Endothelial cell (in vitro differentiated cells): ENCODE results near the gene STIM1. TPM values are rescaled to one million over a fixed set of nuclear protein-coding genes. Genes with fewer than 3 reads are reported as not detected.

Experiments
- DNase-seq: peaks from one replicate; pipeline ENCODE4 v3.0.0; 2021; ENCODE audit warnings: low spot score
- H3K27ac Mint-ChIP-seq: one replicate; pipeline ENCODE4 v1.8.0; 2021; ENCODE audit warnings: mixed read lengths, inconsistent platforms; ENCODE audit not compliant: unreplicated experiment
- H3K27me3 Mint-ChIP-seq: one replicate; pipeline ENCODE4 v1.8.0; 2021; ENCODE audit warnings: mild to moderate bottlenecking, moderate library complexity, mixed read lengths, inconsistent platforms; ENCODE audit not compliant: unreplicated experiment
- H3K36me3 Mint-ChIP-seq: one replicate; pipeline ENCODE4 v1.8.0; 2021; ENCODE audit warnings: mild to moderate bottlenecking, low read depth, mixed read lengths, inconsistent platforms; ENCODE audit not compliant: unreplicated experiment
- H3K4me1 Mint-ChIP-seq: one replicate; pipeline ENCODE4 v1.8.0; 2021; ENCODE audit warnings: mild to moderate bottlenecking, mixed read lengths, inconsistent platforms; ENCODE audit not compliant: unreplicated experiment
- H3K4me3 Mint-ChIP-seq: one replicate; pipeline ENCODE4 v1.8.0; 2021; ENCODE audit warnings: mild to moderate bottlenecking, mixed read lengths, inconsistent platforms; ENCODE audit not compliant: unreplicated experiment
- H3K9me3 Mint-ChIP-seq: one replicate; pipeline ENCODE4 v1.8.0; 2021; ENCODE audit warnings: mixed read lengths, inconsistent platforms; ENCODE audit not compliant: unreplicated experiment
- CTCF ChIP-seq: fragments of 200-600 bp; sonication (generic); IDR thresholded peaks from one replicate; pipeline ENCODE4 v1.5.0; 2021; ENCODE audit warnings: antibody characterized with exemption; ENCODE audit not compliant: unreplicated experiment
- total RNA-seq: library from RNA; stranded (reverse); fragmentation: NEBNext Ultra II Directional; extraction: Animal tissue kit (Norgen Biotek cat#: 25700); gene quantifications from one replicate; pipeline ENCODE4 v1.2.1, GENCODE V29; 2021; ENCODE audit not compliant: unreplicated experiment

Gene STIM1
- total RNA-seq, 1 donor from 2014 or later: 35.9 TPM

GRCh38 chr11:3853899-3854659 is 1.4 kb upstream of the STIM1 start:
- H3K9me3 Mint-ChIP-seq: peaks cover 4% of the 10 kb centered on the region
- peaks cover 30% of the 10 kb centered on the region for H3K4me1 Mint-ChIP-seq
- H3K27ac Mint-ChIP-seq: peak overlapping the region; percentile 71
- TF ChIP-seq CTCF: no peak
- H3K4me3 Mint-ChIP-seq: peak overlapping the region; percentile 85
- no peaks in the 10 kb centered on the region for H3K36me3 Mint-ChIP-seq
- peaks cover 9% of the 10 kb centered on the region for H3K27me3 Mint-ChIP-seq
- no peak for DNase-seq

GRCh38 chr11:3854660-3854976 is 846 bp upstream of the STIM1 start:
- Mint-ChIP-seq H3K27ac (peak overlapping the region; percentile 64), H3K27me3 (peaks cover 9% of the 10 kb centered on the region), H3K4me3 (peak overlapping the region; percentile 85), H3K36me3 (no peaks in the 10 kb centered on the region), H3K9me3 (peaks cover 4% of the 10 kb centered on the region), H3K4me1 (peaks cover 30% of the 10 kb centered on the region)
- no peak for TF ChIP-seq CTCF
- DNase-seq: no peak

- Mint-ChIP-seq H3K27ac (peak overlapping the region; percentile 78), H3K36me3 (peaks cover 3% of the 10 kb centered on the region), H3K4me3 (peak overlapping the region; percentile 94), H3K27me3 (peaks cover 8% of the 10 kb centered on the region), H3K9me3 (peaks cover 4% of the 10 kb centered on the region), H3K4me1 (peaks cover 37% of the 10 kb centered on the region)
- peak; percentile 47 for DNase-seq
- no peak for TF ChIP-seq CTCF
These were observed 486 bp downstream of the STIM1 start for GRCh38 chr11:3855808-3856491.

DNA sequence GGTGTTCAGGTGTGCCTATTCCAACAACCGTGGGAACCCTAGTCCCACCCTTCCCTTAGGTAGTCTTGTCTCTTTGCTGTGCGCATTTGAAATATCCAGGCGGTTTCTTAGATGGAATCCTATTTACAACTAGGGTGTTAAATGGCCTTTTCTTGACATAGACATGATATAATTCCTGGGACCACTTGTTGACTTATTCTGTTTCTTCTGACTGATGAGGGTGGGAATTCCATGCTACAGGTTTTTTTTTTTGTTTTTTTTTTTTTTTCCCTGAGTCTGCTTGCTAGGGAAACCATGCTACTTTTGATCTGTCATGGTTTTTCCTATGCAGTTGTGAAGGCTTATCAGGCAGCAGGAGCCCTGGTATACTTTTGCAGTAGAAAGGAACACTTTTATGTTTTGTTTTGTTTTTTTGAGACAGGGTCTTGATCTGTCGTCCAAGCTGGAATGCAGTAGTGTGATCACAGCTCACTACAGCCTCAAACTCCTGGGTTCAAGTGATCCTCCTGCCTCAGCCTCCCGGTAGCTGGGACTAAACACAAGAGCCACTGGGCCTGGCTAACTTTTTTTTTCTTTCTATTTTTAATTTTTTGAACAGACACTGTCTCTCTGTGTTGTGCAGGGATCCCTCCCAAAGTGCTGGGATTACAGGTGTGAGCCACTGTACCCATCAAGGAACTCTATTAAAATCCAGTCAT is 1.5 kb downstream of the STIM1 start:
- Mint-ChIP-seq H3K27me3 (peaks cover 8% of the 10 kb centered on the region), H3K4me3 (peak overlapping the region; percentile 94), H3K9me3 (peaks cover 4% of the 10 kb centered on the region), H3K4me1 (peaks cover 45% of the 10 kb centered on the region), H3K36me3 (peaks cover 4% of the 10 kb centered on the region), H3K27ac (no peak overlapping the region)
- DNase-seq: no peak
- TF ChIP-seq CTCF: no peak

GRCh38 chr11:3857628-3858027 is 2.2 kb downstream of the STIM1 start:
- Mint-ChIP-seq H3K27me3 (peaks cover 8% of the 10 kb centered on the region), H3K4me1 (peaks cover 47% of the 10 kb centered on the region), H3K4me3 (peak overlapping the region; percentile 50), H3K9me3 (peaks cover 4% of the 10 kb centered on the region), H3K36me3 (peaks cover 4% of the 10 kb centered on the region), H3K27ac (no peak overlapping the region)
- DNase-seq: no peak
- TF ChIP-seq CTCF: no peak
